ENCODE measurements around the gene VPS35L.

Gene VPS35L

DNA sequence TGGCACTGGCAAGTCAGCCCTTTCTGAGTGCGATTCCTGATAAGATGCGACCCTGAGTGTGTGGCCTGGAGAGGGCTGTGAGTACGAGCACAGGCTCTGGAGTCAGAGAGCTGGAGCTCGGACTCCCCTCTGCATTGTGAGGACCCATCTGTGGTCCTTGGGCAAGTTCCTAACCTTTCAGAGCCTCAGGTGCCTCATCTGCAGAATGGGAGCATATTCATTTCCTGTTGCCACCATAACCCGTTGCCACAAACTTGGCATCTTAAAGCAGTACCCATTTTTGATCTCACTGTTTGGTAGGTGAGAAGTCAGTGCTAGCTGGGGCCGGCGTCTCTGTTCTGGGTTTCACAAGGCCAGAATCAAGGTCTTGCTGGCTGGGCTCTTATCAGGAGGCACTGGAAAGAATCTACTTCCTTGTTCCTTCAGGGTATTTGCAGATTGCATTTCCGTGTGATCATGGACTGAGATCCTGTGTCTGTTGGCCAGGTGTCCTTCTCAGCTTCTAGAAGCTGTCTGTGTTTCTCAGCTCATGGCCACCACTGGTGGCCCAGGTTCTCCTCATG lies 142.3 kb downstream of the VPS35L start:
- peak overlapping the region; percentile 1 for H3K4me3 Mint-ChIP-seq
- peaks cover 30% of the 10 kb centered on the region for H3K4me1 Mint-ChIP-seq
- no peaks in the 10 kb centered on the region for H3K27me3 Mint-ChIP-seq
- H3K27ac Mint-ChIP-seq (ENCODE audit: low read depth): peak overlapping the region; percentile 58
- peaks cover 6% of the 10 kb centered on the region for H3K36me3 Mint-ChIP-seq (ENCODE audit: insufficient read depth)
- ATAC-seq (replicated peaks; ENCODE audit: extremely low read depth, poor library complexity, severe bottlenecking) (no peak), DNase-seq (ENCODE audit: low spot score in 2 of 2) (no peak)
- no peaks in the 10 kb centered on the region for H3K9me3 Mint-ChIP-seq

DNA sequence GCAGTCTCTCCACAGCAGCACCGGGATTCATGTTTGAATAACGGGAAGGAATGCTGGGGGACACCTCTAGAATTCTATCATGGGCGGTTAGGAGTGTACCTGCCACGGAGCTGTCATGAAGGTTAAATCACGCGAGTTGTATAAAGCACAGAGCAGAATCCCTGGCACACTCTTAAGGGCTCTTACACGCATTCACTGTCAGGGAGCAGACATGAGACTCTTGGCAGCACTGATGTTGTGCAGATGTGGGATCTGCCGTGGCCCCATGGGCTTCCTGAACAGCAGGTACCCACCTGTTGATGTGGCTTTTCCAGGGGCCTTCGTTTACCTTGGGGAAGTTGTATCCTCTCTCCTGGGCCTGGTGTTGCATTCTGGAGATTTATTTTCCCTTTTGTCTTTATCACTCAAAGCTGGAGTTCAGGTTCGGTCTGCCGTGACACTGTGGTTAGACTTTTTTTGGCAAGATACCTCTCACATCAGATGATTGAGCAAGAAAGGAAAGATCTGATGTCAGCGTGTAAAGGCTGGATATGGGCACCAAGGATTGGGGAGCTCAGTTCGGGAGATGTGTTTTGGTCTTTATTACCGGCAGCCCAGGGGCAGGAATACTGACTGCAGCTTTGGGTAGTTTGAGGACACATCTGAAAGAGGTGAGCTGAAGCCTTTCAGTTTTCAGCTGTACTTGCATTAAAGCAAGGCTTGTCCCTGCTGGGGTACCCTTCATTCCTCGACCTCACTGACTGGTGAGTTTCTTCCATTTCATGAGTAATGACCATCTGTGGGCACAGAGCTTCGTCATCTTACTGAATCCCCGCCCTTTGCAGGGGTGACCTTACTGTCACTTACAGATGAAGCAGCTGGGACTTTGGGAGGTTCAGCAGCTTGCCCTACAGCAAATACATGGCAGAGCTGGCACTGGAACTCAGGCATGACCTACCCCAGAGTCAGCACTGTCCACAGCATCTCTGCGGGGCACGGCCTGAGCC lies 143.3 kb downstream of the VPS35L start:
- DNase-seq (ENCODE audit: low spot score in 2 of 2) (no peak), ATAC-seq (replicated peaks; ENCODE audit: extremely low read depth, poor library complexity, severe bottlenecking) (no peak)
- peak overlapping the region; percentile 1 for H3K4me3 Mint-ChIP-seq
- H3K4me1 Mint-ChIP-seq: peaks cover 30% of the 10 kb centered on the region
- H3K9me3 Mint-ChIP-seq: no peaks in the 10 kb centered on the region
- peaks cover 4% of the 10 kb centered on the region for H3K36me3 Mint-ChIP-seq (ENCODE audit: insufficient read depth)
- H3K27me3 Mint-ChIP-seq: no peaks in the 10 kb centered on the region
- peak overlapping the region; percentile 58 for H3K27ac Mint-ChIP-seq (ENCODE audit: low read depth)

DNA sequence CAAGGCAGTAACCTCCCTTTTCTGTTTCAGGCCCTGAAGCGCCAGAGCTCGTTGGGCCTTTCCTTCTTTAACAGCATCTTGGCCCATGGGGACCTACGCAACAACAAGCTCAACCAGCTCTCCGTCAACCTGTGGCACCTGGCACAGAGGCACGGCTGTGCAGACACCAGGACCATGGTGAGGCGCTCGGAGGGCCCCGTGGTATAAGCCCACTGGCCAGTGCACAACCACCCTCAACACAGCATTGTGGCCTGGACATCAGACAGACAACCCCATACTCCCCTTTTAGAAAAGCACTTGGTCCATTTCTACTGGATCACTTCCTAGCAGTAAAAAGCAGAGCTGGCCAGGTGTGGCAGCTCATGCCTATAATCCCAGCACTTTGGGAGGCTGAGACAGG lies 144.0 kb downstream of the VPS35L start:
- peaks cover 2% of the 10 kb centered on the region for H3K36me3 Mint-ChIP-seq (ENCODE audit: insufficient read depth)
- no peak overlapping the region for H3K4me3 Mint-ChIP-seq
- peak overlapping the region; percentile 58 for H3K27ac Mint-ChIP-seq (ENCODE audit: low read depth)
- DNase-seq (ENCODE audit: low spot score in 2 of 2) (no peak), ATAC-seq (replicated peaks; ENCODE audit: extremely low read depth, poor library complexity, severe bottlenecking) (no peak)
- no peaks in the 10 kb centered on the region for H3K9me3 Mint-ChIP-seq
- H3K4me1 Mint-ChIP-seq: peaks cover 30% of the 10 kb centered on the region
- H3K27me3 Mint-ChIP-seq: no peaks in the 10 kb centered on the region

DNA sequence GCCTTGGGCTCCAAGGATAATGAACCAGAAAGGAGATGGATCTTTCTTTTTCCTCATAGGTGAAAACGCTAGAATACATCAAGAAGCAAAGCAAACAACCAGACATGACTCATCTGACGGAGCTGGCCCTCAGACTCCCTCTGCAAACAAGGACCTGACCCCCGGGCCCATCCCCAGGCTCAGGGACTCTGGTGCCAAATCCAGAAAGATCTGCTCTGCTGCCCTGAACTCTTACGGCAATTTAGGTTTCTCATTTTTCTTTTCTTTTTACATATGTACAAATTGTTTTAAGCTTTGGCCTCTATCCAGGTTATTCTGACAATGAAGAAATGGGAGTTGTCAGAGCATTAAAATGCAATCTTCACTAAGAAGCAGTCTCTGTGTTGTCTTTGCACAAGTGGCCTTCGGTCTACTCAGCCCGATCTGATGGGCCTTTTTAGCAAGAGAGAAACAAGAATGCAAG lies 144.8 kb downstream of the VPS35L start:
- ATAC-seq (replicated peaks; ENCODE audit: extremely low read depth, poor library complexity, severe bottlenecking) (no peak), DNase-seq (ENCODE audit: low spot score in 2 of 2) (no peak)
- Mint-ChIP-seq H3K27ac (ENCODE audit: low read depth) (peak overlapping the region; percentile 57), H3K27me3 (no peaks in the 10 kb centered on the region), H3K9me3 (no peaks in the 10 kb centered on the region), H3K4me3 (no peak overlapping the region), H3K36me3 (ENCODE audit: insufficient read depth) (peaks cover 6% of the 10 kb centered on the region), H3K4me1 (peaks cover 30% of the 10 kb centered on the region)

DNA sequence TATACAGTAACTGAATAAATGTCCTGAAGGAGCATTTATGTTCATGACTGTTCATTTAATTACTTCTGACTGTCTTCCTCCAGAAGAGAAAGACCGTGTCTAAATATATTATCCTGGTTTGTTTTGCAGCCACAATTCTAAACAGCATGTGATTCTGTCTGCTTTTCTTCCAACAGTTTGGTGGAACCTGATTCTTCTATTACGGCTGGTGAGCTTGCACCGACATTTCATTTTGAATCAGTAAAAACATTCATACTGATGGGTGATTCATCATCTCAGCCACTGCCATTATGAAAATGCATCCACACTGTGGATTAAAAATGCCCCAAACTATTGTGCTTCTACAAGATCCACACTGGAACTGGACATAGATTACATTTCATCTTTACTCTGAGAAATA lies 145.6 kb downstream of the VPS35L start:
- no peak overlapping the region for H3K27ac Mint-ChIP-seq (ENCODE audit: low read depth)
- H3K4me1 Mint-ChIP-seq: peaks cover 27% of the 10 kb centered on the region
- ATAC-seq (replicated peaks; ENCODE audit: extremely low read depth, poor library complexity, severe bottlenecking) (no peak), DNase-seq (ENCODE audit: low spot score in 2 of 2) (no peak)
- peaks cover 8% of the 10 kb centered on the region for H3K36me3 Mint-ChIP-seq (ENCODE audit: insufficient read depth)
- no peaks in the 10 kb centered on the region for H3K9me3 Mint-ChIP-seq
- H3K27me3 Mint-ChIP-seq: no peaks in the 10 kb centered on the region
- H3K4me3 Mint-ChIP-seq: no peak overlapping the region

DNA sequence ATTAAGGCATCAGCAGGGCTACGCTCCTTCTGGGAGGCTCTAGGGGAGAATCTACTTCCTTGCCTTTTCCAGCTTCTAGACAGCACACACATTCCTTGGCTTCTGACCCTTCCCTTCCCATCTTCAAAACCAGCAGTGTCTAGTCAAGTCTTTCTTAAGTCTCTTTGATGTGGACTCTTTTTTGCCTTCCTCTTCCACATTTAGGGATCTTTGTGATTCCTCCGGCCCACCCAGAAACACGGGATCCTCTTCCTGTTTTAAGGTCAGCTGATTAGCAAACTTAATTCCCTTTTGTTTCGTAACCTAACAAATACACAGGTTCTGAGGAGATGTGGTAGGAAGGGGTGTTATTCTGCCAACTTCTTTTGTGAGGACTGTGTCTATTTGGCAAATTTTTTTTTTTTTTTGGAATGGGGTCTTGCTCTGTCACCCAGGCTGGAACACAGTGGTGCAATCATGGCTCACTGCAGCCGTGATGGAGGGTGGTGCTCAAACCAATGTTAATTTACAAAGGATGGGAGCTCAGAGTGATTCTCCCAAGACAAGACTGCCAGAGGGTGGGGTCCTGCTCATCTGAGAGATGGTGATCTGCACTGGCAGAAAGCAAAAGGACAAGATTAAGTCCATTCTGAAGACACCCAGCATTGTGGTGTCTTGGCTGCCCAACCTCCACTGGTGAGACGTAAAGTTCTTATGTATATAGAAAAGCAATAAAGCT lies 147.8 kb downstream of the VPS35L start:
- H3K4me1 Mint-ChIP-seq: peaks cover 6% of the 10 kb centered on the region
- ATAC-seq (replicated peaks; ENCODE audit: extremely low read depth, poor library complexity, severe bottlenecking): no peak
- DNase-seq (ENCODE audit: low spot score in 2 of 2): no peak

DNA sequence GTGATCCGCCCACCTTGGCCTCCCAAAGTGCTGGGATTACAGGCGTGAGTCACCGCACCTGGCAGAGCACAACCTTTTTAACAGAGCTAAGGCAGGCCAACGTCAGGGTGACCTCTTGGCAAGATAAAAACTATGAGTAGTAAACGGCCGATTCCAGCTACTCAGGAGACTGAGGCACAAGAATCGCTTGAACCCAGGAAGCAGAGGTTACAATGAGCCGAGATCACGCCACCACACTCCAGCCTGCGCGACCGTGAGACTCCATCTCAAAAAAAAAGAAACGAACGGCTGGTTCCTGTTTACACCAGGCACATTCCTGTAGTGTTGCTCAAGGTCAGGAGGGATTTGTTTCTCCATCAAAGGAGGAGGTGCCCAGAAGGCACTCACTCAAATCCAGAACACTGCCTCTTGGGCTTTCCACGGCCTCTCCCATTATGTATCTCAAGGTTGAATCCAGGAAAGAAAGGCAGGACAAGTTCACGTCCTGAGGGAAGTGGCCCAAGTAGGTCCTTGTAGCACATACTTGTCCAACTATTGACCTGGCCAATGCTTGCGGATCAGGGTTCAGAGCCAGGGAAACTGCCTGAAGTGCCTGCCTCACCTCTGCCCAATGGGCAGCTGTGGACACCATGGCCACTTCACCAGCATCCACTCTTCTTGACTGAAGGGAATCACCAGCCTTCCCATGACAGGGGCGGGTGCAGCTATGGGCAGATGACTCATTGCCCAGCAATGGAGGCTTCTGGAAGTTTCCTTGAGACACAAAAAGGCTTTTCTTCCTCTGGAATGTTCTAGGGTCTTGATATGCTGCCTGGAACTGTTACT lies 149.0 kb downstream of the VPS35L start:
- DNase-seq (ENCODE audit: low spot score in 2 of 2): no peak
- Mint-ChIP-seq H3K27ac (ENCODE audit: low read depth) (no peak overlapping the region), H3K4me1 (peaks cover 6% of the 10 kb centered on the region)

More for the DNA sequence above, 147.8 kb downstream of the VPS35L start:
- no peaks in the 10 kb centered on the region for H3K27me3 Mint-ChIP-seq
- H3K4me3 Mint-ChIP-seq: no peak overlapping the region
- H3K9me3 Mint-ChIP-seq: no peaks in the 10 kb centered on the region
- H3K27ac Mint-ChIP-seq (ENCODE audit: low read depth): no peak overlapping the region
- H3K36me3 Mint-ChIP-seq (ENCODE audit: insufficient read depth): peaks cover 11% of the 10 kb centered on the region

DNA sequence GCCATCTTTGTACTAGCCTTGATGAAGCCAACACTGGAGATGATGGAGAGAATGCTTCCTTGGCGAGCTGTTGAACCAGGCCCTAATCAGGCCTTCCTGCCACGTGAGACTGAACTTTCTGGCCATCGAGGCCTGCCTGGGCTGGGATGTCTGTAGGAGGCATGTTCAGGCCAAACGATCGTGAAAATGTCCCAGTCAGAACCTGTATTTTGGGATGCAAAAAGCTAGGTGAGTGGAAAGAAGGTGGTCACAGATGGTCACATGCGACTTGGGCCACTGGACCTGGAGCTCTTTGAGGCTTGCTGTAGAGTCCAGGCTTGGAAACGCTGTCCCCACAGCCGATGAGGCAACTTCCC lies 149.6 kb downstream of the VPS35L start:
- Mint-ChIP-seq H3K36me3 (ENCODE audit: insufficient read depth) (peaks cover 15% of the 10 kb centered on the region), H3K4me3 (no peak overlapping the region), H3K27me3 (no peaks in the 10 kb centered on the region), H3K4me1 (peaks cover 8% of the 10 kb centered on the region), H3K9me3 (no peaks in the 10 kb centered on the region), H3K27ac (ENCODE audit: low read depth) (no peak overlapping the region)
- DNase-seq (ENCODE audit: low spot score in 2 of 2) (no peak), ATAC-seq (replicated peaks; ENCODE audit: extremely low read depth, poor library complexity, severe bottlenecking) (no peak)

More for the DNA sequence above, 149.0 kb downstream of the VPS35L start:
- peaks cover 11% of the 10 kb centered on the region for H3K36me3 Mint-ChIP-seq (ENCODE audit: insufficient read depth)
- no peaks in the 10 kb centered on the region for H3K9me3 Mint-ChIP-seq
- no peak overlapping the region for H3K4me3 Mint-ChIP-seq
- H3K27me3 Mint-ChIP-seq: no peaks in the 10 kb centered on the region
- ATAC-seq (replicated peaks; ENCODE audit: extremely low read depth, poor library complexity, severe bottlenecking): no peak

DNA sequence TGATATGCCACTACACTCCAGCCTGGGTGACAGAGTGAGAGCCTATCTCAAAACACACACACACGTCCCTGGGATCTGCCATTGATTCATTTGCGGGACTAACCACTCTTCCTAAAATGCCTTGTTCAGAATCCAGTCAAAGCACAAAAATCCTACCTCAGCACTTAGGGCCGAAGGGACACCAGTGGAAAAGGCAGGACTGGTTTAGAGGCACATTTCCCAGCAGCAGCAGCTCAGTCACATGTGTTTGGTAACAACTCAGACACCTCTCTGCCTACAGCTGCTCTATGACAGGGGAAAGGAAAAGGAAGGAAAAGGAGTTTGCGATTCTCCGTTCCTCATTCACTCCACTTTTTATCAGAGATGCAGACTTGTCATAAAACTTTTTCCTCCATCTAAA lies 150.3 kb downstream of the VPS35L start:
- Mint-ChIP-seq H3K4me1 (peaks cover 8% of the 10 kb centered on the region), H3K4me3 (no peak overlapping the region), H3K27ac (ENCODE audit: low read depth) (no peak overlapping the region), H3K27me3 (no peaks in the 10 kb centered on the region), H3K36me3 (ENCODE audit: insufficient read depth) (peaks cover 15% of the 10 kb centered on the region), H3K9me3 (no peaks in the 10 kb centered on the region)
- DNase-seq (ENCODE audit: low spot score in 2 of 2) (no peak), ATAC-seq (replicated peaks; ENCODE audit: extremely low read depth, poor library complexity, severe bottlenecking) (no peak)

DNA sequence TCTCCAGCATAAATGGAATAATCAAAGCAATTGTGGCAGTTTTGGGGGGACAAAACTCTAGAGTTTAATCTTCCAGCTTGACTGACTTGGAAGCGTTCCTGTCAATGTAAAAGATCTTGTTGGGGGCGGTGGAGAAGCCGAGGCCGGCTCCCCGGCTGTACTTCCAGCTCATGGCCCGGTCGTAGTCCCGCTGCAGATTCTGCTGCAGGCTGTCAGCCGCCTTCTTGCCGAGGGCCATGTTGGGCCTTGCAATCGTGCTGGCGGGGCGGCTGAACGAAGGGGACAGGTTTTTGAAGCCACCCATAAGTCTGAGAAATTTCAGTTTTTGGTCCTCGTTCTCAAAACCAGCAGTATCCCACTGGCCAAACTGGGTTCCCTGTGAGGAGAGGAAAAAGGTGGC lies 151.3 kb downstream of the VPS35L start:
- H3K36me3 Mint-ChIP-seq (ENCODE audit: insufficient read depth): peaks cover 16% of the 10 kb centered on the region
- ATAC-seq (replicated peaks; ENCODE audit: extremely low read depth, poor library complexity, severe bottlenecking): no peak
- no peaks in the 10 kb centered on the region for H3K9me3 Mint-ChIP-seq
- no peak overlapping the region for H3K4me3 Mint-ChIP-seq
- DNase-seq (ENCODE audit: low spot score in 2 of 2): no peak
- peaks cover 11% of the 10 kb centered on the region for H3K4me1 Mint-ChIP-seq
- no peak overlapping the region for H3K27ac Mint-ChIP-seq (ENCODE audit: low read depth)
- no peaks in the 10 kb centered on the region for H3K27me3 Mint-ChIP-seq

DNA sequence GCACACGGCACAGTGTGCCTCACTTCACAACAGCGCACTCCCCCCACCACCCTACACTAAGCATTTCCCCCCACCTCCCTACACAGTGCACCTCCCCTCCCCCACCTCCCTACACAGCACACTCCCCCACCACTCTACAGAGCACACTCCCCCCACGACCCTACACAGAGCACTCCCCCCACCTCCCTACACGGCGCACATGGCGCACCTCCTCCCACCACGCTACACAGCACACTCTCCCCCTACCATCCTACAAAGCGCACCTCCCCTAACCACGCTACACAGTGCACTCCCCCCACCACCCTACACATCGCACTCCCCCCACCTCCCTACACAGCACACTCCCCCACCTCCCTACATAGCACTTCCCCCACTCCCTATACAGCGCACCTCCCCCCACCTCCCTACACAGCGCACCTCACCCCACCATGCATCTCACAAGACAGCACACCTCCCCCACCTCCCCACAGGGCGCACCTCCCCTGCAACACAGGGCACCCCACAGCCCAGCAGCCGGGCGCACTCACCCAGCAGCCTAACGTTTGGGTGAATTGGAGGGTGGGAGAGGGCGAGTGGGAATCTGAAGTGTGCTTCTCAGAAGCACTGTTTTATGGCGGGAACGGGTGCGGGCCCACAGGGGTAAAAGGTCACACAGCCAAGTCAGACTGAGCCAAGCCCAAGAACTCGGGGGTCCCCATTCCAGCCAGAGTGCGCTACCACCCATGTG lies 152.2 kb downstream of the VPS35L start:
- H3K4me1 Mint-ChIP-seq: peaks cover 13% of the 10 kb centered on the region
- H3K9me3 Mint-ChIP-seq: no peaks in the 10 kb centered on the region
- ATAC-seq (replicated peaks; ENCODE audit: extremely low read depth, poor library complexity, severe bottlenecking): no peak
- peaks cover 14% of the 10 kb centered on the region for H3K36me3 Mint-ChIP-seq (ENCODE audit: insufficient read depth)
- DNase-seq (ENCODE audit: low spot score in 2 of 2): no peak
- H3K4me3 Mint-ChIP-seq: no peak overlapping the region
- no peak overlapping the region for H3K27ac Mint-ChIP-seq (ENCODE audit: low read depth)
- H3K27me3 Mint-ChIP-seq: no peaks in the 10 kb centered on the region

Measured in central memory CD8-positive, alpha-beta T cell (primary cell).